ENCODE data around the gene VAV1.

DNA sequence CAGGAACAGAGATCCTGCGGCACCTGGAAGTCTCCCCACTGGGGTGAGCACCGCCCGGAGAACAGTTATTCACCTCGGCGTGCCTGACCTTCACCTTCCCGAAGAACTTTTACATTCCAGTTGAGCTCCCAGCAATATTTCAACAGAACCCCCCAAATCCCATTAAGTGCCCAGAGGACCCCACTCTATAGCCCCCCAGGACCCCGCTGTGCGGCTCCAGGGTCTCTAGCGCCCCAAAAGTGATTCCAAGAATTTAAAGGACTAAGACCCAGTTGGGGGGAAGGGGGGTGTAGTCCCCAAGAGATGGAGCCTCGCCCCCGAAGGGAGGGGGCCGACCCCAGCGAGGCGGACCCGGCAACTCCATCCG, 35.6 kb upstream of the VAV1 start:
- TF ChIP-seq, protein P1, sequence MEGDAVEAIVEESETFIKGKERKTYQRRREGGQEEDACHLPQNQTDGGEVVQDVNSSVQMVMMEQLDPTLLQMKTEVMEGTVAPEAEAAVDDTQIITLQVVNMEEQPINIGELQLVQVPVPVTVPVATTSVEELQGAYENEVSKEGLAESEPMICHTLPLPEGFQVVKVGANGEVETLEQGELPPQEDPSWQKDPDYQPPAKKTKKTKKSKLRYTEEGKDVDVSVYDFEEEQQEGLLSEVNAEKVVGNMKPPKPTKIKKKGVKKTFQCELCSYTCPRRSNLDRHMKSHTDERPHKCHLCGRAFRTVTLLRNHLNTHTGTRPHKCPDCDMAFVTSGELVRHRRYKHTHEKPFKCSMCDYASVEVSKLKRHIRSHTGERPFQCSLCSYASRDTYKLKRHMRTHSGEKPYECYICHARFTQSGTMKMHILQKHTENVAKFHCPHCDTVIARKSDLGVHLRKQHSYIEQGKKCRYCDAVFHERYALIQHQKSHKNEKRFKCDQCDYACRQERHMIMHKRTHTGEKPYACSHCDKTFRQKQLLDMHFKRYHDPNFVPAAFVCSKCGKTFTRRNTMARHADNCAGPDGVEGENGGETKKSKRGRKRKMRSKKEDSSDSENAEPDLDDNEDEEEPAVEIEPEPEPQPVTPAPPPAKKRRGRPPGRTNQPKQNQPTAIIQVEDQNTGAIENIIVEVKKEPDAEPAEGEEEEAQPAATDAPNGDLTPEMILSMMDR (IDR thresholded peaks at IDR 0.05): peak in 1 of 4 donors; percentile 2
- TF ChIP-seq POLR2A (IDR thresholded peaks at IDR 0.05): no peak
